Neural cell (in vitro differentiated cells): ENCODE measurements around the gene NDST4. TPM values are rescaled to one million over a fixed set of nuclear protein-coding genes. Genes with fewer than 3 reads are reported as not detected.

Source experiments
- H2AFZ ChIP-seq: fragments of 200-600, 300-800 bp; sonication (generic), shearing (Covaris generic); 2 replicates; pipeline ENCODE4 v1.6.0; 2014; ENCODE audit warnings: low read depth, mild to moderate bottlenecking, antibody characterized with exemption, low read length, moderate library complexity
- H3F3A ChIP-seq: fragments of 200-600 bp; shearing (Covaris generic); 2 replicates; pipeline ENCODE4 v1.6.1; 2016; ENCODE audit warnings: mild to moderate bottlenecking, moderate library complexity, mixed read lengths, antibody characterized with exemption, low read length; ENCODE audit not compliant: insufficient read depth, poor library complexity, severe bottlenecking
- H3K27ac ChIP-seq: fragments of 200-600, 300-800 bp; sonication (generic), shearing (Covaris generic); 2 replicates; pipeline ENCODE4 v1.5.1; 2014; ENCODE audit warnings: mild to moderate bottlenecking, low read length, moderate library complexity
- H3K27me3 ChIP-seq: fragments of 300-800, 200-600 bp; sonication (generic), shearing (Covaris generic); 2 replicates; pipeline ENCODE4 v1.6.0; 2014; ENCODE audit warnings: mild to moderate bottlenecking, low read depth, low read length, moderate library complexity; ENCODE audit not compliant: insufficient read depth
- H3K36me3 ChIP-seq: fragments of 300-800, 200-600 bp; sonication (generic), shearing (Covaris generic); 2 replicates; pipeline ENCODE4 v1.5.1; 2014; ENCODE audit warnings: mild to moderate bottlenecking, antibody characterized with exemption, low read length, moderate library complexity; ENCODE audit not compliant: insufficient read depth
- H3K4me2 ChIP-seq: fragments of 300-800, 200-600 bp; sonication (generic), shearing (Covaris generic); 2 replicates; pipeline ENCODE4 v1.6.0; 2014; ENCODE audit warnings: mild to moderate bottlenecking, low read length
- H3K4me3 ChIP-seq: fragments of 300-800, 200-600 bp; sonication (generic), shearing (Covaris generic); 2 replicates; pipeline ENCODE4 v1.5.1; 2014; ENCODE audit warnings: mild to moderate bottlenecking, low read length, moderate library complexity
- H3K79me2 ChIP-seq: fragments of 200-600 bp; shearing (Covaris generic); replicated peaks from 2 replicates; pipeline ENCODE4 v1.6.0; 2014; ENCODE audit warnings: mild to moderate bottlenecking, low read length, moderate library complexity; ENCODE audit not compliant: insufficient read depth
- H3K9ac ChIP-seq: fragments of 300-800, 200-600 bp; sonication (generic), shearing (Covaris generic); 2 replicates; pipeline ENCODE4 v1.6.1; 2016; ENCODE audit warnings: mild to moderate bottlenecking, low read length, mixed read lengths
- H3K9me2 ChIP-seq: fragments of 200-600 bp; shearing (Covaris generic); 2 replicates; pipeline ENCODE4 v1.6.1; 2016; ENCODE audit warnings: mild to moderate bottlenecking, low read length, mixed read lengths; ENCODE audit not compliant: insufficient read depth
- H3K9me3 ChIP-seq: fragments of 200-600, 300-800 bp; sonication (generic), shearing (Covaris generic); 2 replicates; pipeline ENCODE4 v1.6.1; 2016; ENCODE audit warnings: mild to moderate bottlenecking, mixed run types, low read length, moderate library complexity, mixed read lengths
- H4K20me1 ChIP-seq: fragments of 200-600 bp; shearing (Covaris generic); 2 replicates; pipeline ENCODE4 v1.6.1; 2016; ENCODE audit warnings: mild to moderate bottlenecking, mixed run types; ENCODE audit not compliant: insufficient read depth
- CTCF ChIP-seq: fragments of 450-650 bp; IDR thresholded peaks from 2 replicates; pipeline ENCODE4 v1.5.1; 2014; ENCODE audit warnings: antibody characterized with exemption, mild to moderate bottlenecking, moderate library complexity; ENCODE audit not compliant: poor library complexity, severe bottlenecking
- EP300 ChIP-seq: fragments of 450-650 bp; conservative IDR thresholded peaks from 2 replicates; pipeline ENCODE4 v1.6.1; 2014; ENCODE audit warnings: antibody characterized with exemption, mild to moderate bottlenecking, moderate library complexity; ENCODE audit not compliant: poor library complexity, severe bottlenecking
- EZH2 ChIP-seq: fragments of 200-600, 300-800 bp; shearing (Covaris generic), sonication (generic); IDR thresholded peaks from 2 replicates; pipeline ENCODE4 v1.6.1; 2014; ENCODE audit warnings: antibody characterized with exemption, low read length, borderline replicate concordance, mild to moderate bottlenecking; ENCODE audit not compliant: insufficient read depth, poor library complexity, severe bottlenecking
- MXI1 ChIP-seq: fragments of 450-650 bp; conservative IDR thresholded peaks from 2 replicates; pipeline ENCODE4 v1.6.1; 2014; ENCODE audit warnings: antibody characterized with exemption, mild to moderate bottlenecking; ENCODE audit not compliant: poor library complexity, severe bottlenecking
- POLR2AphosphoS5 ChIP-seq: IDR thresholded peaks from 2 replicates; pipeline ENCODE4 v1.6.1; 2012
- RAD21 ChIP-seq: fragments of 450-650 bp; conservative IDR thresholded peaks from 2 replicates; pipeline ENCODE4 v1.6.1; 2014; ENCODE audit warnings: antibody characterized with exemption, mild to moderate bottlenecking, moderate library complexity
- REST ChIP-seq: IDR thresholded peaks from 2 replicates; pipeline ENCODE4 v1.6.1; 2012; ENCODE audit warnings: borderline replicate concordance
- SMC3 ChIP-seq: fragments of 450-650 bp; conservative IDR thresholded peaks from 2 replicates; pipeline ENCODE4 v1.6.1; 2014; ENCODE audit warnings: antibody characterized with exemption, mild to moderate bottlenecking, moderate library complexity; ENCODE audit not compliant: poor library complexity
- TAF1 ChIP-seq: IDR thresholded peaks from 2 replicates; pipeline ENCODE4 v1.6.1; 2012; ENCODE audit warnings: low read depth
- polyA plus RNA-seq: library from polyadenylated mRNA; depleted of rRNA; stranded (reverse); fragments of >200 nt; gene quantifications from 2 replicates; pipeline ENCODE4 v1.2.3, GENCODE V29; 2014

NDST4 gene
- polyA plus RNA-seq, 1 donor from 2014 or later, result 1.3 TPM

DNA sequence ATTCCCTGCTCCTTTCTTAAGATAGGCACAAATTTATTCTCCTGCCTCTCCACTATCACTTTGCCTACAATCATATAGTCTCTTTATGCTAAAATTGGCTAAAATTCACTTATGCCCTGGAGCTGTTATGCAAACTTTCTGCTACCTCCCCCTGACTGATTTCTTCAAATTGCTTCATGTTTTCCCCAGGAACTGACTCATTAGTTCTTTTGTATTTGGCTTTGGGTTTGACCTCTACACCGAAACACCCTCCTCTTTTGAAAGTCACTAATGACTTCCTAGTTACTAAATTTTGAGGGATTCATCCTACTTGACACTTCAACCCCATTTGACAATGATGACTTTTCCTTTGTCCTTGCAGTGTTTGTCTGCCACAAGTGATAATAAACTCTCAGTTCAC lies 222.6 kb downstream of the NDST4 start:
- Histone ChIP-seq H3K9me3 (no peaks in the 10 kb centered on the region), H3K36me3 (no peaks in the 10 kb centered on the region)
- TF ChIP-seq RAD21, result no peak
- no peak for TF ChIP-seq EP300
- TF ChIP-seq POLR2AphosphoS5, result no peak
- no peak for TF ChIP-seq EZH2
- no peak for TF ChIP-seq CTCF
- no peak for TF ChIP-seq REST
- no peak for TF ChIP-seq SMC3
- no peak for TF ChIP-seq MXI1
- no peak for TF ChIP-seq TAF1

GRCh38 chr4:114886761-114887160 lies 226.7 kb downstream of the NDST4 start:
- Histone ChIP-seq H3K9me2 (no peaks in the 10 kb centered on the region), H3K9ac (no peak overlapping the region), H3K4me2 (no peak overlapping the region), H3K36me3 (no peaks in the 10 kb centered on the region), H4K20me1 (no peaks in the 10 kb centered on the region), H3K4me3 (no peak overlapping the region), H3K79me2 (no peaks in the 10 kb centered on the region), H2AFZ (no peak overlapping the region), H3K27ac (no peak overlapping the region), H3K27me3 (no peaks in the 10 kb centered on the region), H3F3A (no peaks in the 10 kb centered on the region), H3K9me3 (no peaks in the 10 kb centered on the region)
- no peak for TF ChIP-seq REST
- no peak for TF ChIP-seq EZH2
- TF ChIP-seq SMC3, result no peak
- TF ChIP-seq MXI1, result no peak
- no peak for TF ChIP-seq RAD21
- TF ChIP-seq CTCF, result no peak
- TF ChIP-seq TAF1, result no peak
- no peak for TF ChIP-seq EP300
- no peak for TF ChIP-seq POLR2AphosphoS5

More for the DNA sequence above, 222.6 kb downstream of the NDST4 start:
- Histone ChIP-seq H3K4me3 (no peak overlapping the region), H3K9me2 (no peaks in the 10 kb centered on the region), H3K4me2 (no peak overlapping the region), H3F3A (no peaks in the 10 kb centered on the region), H2AFZ (no peak overlapping the region), H3K27ac (no peak overlapping the region), H3K79me2 (no peaks in the 10 kb centered on the region), H3K9ac (no peak overlapping the region), H3K27me3 (no peaks in the 10 kb centered on the region), H4K20me1 (no peaks in the 10 kb centered on the region)
